Stomach (tissue), 9 donors: Measurements from ENCODE around the gene PEA15. TPM values are rescaled to one million over a fixed set of nuclear protein-coding genes. Genes with fewer than 3 reads are reported as not detected.

ENCODE experiments used
- DNase-seq, 2 donors: peaks; one replicate each; pipeline versions ENCODE4 v3.0.0 to v3.0.0-alpha.2; 2013 to 2019
- H3K27ac ChIP-seq, 5 donors: fragments of 200-600 bp in 4 of 5; sonication (generic) in 4 of 5; one replicate each; pipeline ENCODE4 v1.5.1; 2013 to 2019; ENCODE audit warnings: mild to moderate bottlenecking in 1 of 5, moderate library complexity in 1 of 5
- H3K27me3 ChIP-seq, 3 donors: fragments of 200-600 bp; sonication (generic); one replicate each; pipeline ENCODE4 v1.5.1; 2017 to 2019; ENCODE audit warnings: mixed run types in 1 of 3
- H3K36me3 ChIP-seq, 4 donors: fragments of 200-600 bp; sonication (generic); 1 replicate in 3 of 4; 2 replicates in 1 of 4; pipeline ENCODE4 v1.5.1; 2016 to 2019
- H3K4me1 ChIP-seq, 4 donors: fragments of 200-600 bp; sonication (generic); one replicate each; pipeline ENCODE4 v1.5.1; 2016 to 2019
- H3K4me3 ChIP-seq, 4 donors: fragments of 200-600 bp; sonication (generic) in 3 of 4; one replicate each; pipeline ENCODE4 v1.5.1; 2016 to 2019; ENCODE audit warnings: mild to moderate bottlenecking in 1 of 4
- H3K9me3 ChIP-seq, 4 donors: fragments of 200-600 bp; sonication (generic); one replicate each; pipeline ENCODE4 v1.5.1; 2016 to 2019
- CTCF ChIP-seq, 7 experiments: fragments of 450-650 bp in 4 of 7; fragments of 200-600 bp in 3 of 7; sonication (generic) in 3 of 7; IDR thresholded peaks; one replicate each; pipeline ENCODE4 v1.5.1; 2016 to 2019; ENCODE audit warnings: antibody characterized with exemption in 7 of 7, control low read depth in 2 of 7, mild to moderate bottlenecking in 1 of 7
- EP300 ChIP-seq: sonication (generic); formaldehyde crosslinking; IDR thresholded peaks from one replicate; pipeline ENCODE4 v1.6.1; 2017; ENCODE audit warnings: antibody characterized with exemption
- POLR2A ChIP-seq, 4 donors: fragments of 450-650 bp; IDR thresholded peaks; one replicate each; pipeline ENCODE4 v1.6.1; 2016; ENCODE audit warnings: antibody characterized with exemption in 4 of 4, control low read depth in 2 of 4, mild to moderate bottlenecking in 1 of 4, moderate library complexity in 1 of 4
- POLR2AphosphoS5 ChIP-seq, 3 donors: sonication (generic); formaldehyde crosslinking; IDR thresholded peaks; one replicate each; pipeline ENCODE4 v1.6.1; 2016; ENCODE audit warnings: antibody characterized with exemption in 3 of 3
- WGBS, 5 donors: extraction: QIAGEN DNeasy Blood & Tissue Kit in 3 of 5; methylation state at CpG; one replicate each; pipeline versions ENCODE4 v1.1.5 to v1.1.7; 2013 to 2018; 5-methylcytosine and 5-hydroxymethylcytosine counted together
- intact Hi-C: fragments of 100-400 bp; cut with DNase I; formaldehyde crosslinking; loops from one replicate; pipeline ENCODE4 v1.15.1; 2023; ENCODE audit warnings: low total_unique reads
- polyA plus RNA-seq, 3 donors: library from polyadenylated mRNA; stranded (reverse); fragments of 200-250 nt; gene quantifications; one replicate each; pipeline ENCODE4 v1.2.3, GENCODE V29; 2013
- total RNA-seq, 5 donors: library from RNA; depleted of rRNA; stranded (reverse); fragments of >200 nt; gene quantifications; one replicate each; pipeline versions ENCODE4 v1.1.0 to v1.2.3, GENCODE V29; 2014 to 2016
- donor health status: healthy with polysubstance abuse.
- donor health status: Bipolar disorder and iron deficiency.
- donor health status: healthy.

Gene PEA15
- total and polyA plus RNA-seq, 8 donors = 26.3 to 127 (median 58.0) TPM

GRCh38 chr1:160251011-160251410 lies 45.8 kb downstream of the PEA15 start:
- Histone ChIP-seq H3K27me3 (no peaks in the 10 kb centered on the region), H3K9me3 (no peaks in the 10 kb centered on the region), H3K4me1 (peaks cover 6 to 49% (median 27%) of the 10 kb centered on the region in 4 donors), H3K4me3 (no peak overlapping the region), H3K27ac (peak overlapping the region in 1 of 5 donors; percentile 62), H3K36me3 (peaks cover 0 to 19% (median 14%) of the 10 kb centered on the region in 4 donors)
- no peak for DNase-seq
- intact Hi-C loops = loop anchor here (5.0 kb wide), 1 partner anchor 59 kb away; the partner anchor contains the start of gene CASQ1
- TF ChIP-seq POLR2A (IDR thresholded peaks at IDR 0.05) = no peak
- no peak for TF ChIP-seq CTCF (IDR thresholded peaks at IDR 0.05)
- TF ChIP-seq EP300 = no peak
- no peak for TF ChIP-seq POLR2AphosphoS5 (IDR thresholded peaks at IDR 0.05)

GRCh38 chr1:160251687-160252526 lies 46.7 kb downstream of the PEA15 start:
- WGBS, 5 donors = 63 to 80% (median 68%) methylated on average over 5 of the region's 5 CpGs
- intact Hi-C loops = loop anchor here (5.0 kb wide), 1 partner anchor 60 kb away; the partner anchor contains the start of gene CASQ1
- no peaks in the 10 kb centered on the region for H3K27me3 ChIP-seq
- H3K4me3 ChIP-seq = no peak overlapping the region
- no peaks in the 10 kb centered on the region for H3K9me3 ChIP-seq
- peaks cover 10 to 50% (median 33%) of the 10 kb centered on the region in 4 donors for H3K4me1 ChIP-seq
- peak; percentile 69 to 89 for DNase-seq
- TF ChIP-seq POLR2AphosphoS5 (IDR thresholded peaks at IDR 0.05) = peak; percentile 9 to 64 (median 31)
- no peak for TF ChIP-seq POLR2A (IDR thresholded peaks at IDR 0.05)
- TF ChIP-seq CTCF (IDR thresholded peaks at IDR 0.05) = peak in 5 of 7 experiments; percentile 47 to 73 (median 59)
- no peak for TF ChIP-seq EP300
- H3K36me3 ChIP-seq = peaks cover 0 to 19% (median 14%) of the 10 kb centered on the region in 4 donors
- peak overlapping the region in 2 of 5 donors; percentile 32 to 62 for H3K27ac ChIP-seq

- peaks cover 19 to 76% (median 56%) of the 10 kb centered on the region in 4 donors for H3K4me1 ChIP-seq
- H3K27ac ChIP-seq = peak overlapping the region in 3 of 5 donors; percentile 3 to 50 (median 35)
- 72 to 88% (median 83%) methylated on average over 4 of the region's 4 CpGs for WGBS, 5 donors
Measured at GRCh38 chr1:160255781-160256300, 50.7 kb downstream of the PEA15 start.

More at GRCh38 chr1:160255781-160256300, 50.7 kb downstream of the PEA15 start:
- Histone ChIP-seq H3K9me3 (no peaks in the 10 kb centered on the region), H3K36me3 (peaks cover 0 to 28% (median 12%) of the 10 kb centered on the region in 4 donors), H3K4me3 (no peak overlapping the region), H3K27me3 (no peaks in the 10 kb centered on the region)
- TF ChIP-seq CTCF (IDR thresholded peaks at IDR 0.05) = no peak
- TF ChIP-seq EP300 = no peak
- no peak for TF ChIP-seq POLR2A (IDR thresholded peaks at IDR 0.05)
- TF ChIP-seq POLR2AphosphoS5 (IDR thresholded peaks at IDR 0.05) = no peak
- intact Hi-C loops = no loop called here
- no peak for DNase-seq
